K562 (cell line): Measurements from ENCODE around the gene DDOST. TPM values are rescaled to one million over a fixed set of nuclear protein-coding genes. Genes with fewer than 3 reads are reported as not detected.

Source experiments
- ATF1 ChIP-seq, 2 experiments: fragments of 450-650 bp in 1 of 2; IDR thresholded peaks; 2 replicates each; pipeline ENCODE4 v1.6.1; 2016; ENCODE audit warnings: missing compliant biosample characterization in 1 of 2, missing genetic modification characterization in 1 of 2
- FOSL1 ChIP-seq: fragments of 200-800 bp; sonication (Bioruptor generic); conservative IDR thresholded peaks from 2 replicates; pipeline ENCODE4 v1.6.1; 2016; ENCODE audit warnings: missing genetic modification characterization, missing compliant biosample characterization
- HDGF ChIP-seq: fragments of 450-650 bp; IDR thresholded peaks from 2 replicates; pipeline ENCODE4 v1.6.1; 2016
- MAX ChIP-seq: sonication (generic); formaldehyde crosslinking; IDR thresholded peaks from 2 replicates; pipeline ENCODE4 v1.9.0; 2022; ENCODE audit warnings: mild to moderate bottlenecking, missing genetic modification reagents
- RAD51 ChIP-seq: fragments of 450-650 bp; IDR thresholded peaks from 2 replicates; pipeline ENCODE4 v1.7.1; 2016; ENCODE audit warnings: low read depth, mild to moderate bottlenecking, borderline replicate concordance
- RBM14 ChIP-seq: fragments of 200-400 bp; formaldehyde crosslinking; IDR thresholded peaks from 2 replicates; pipeline ENCODE4 v1.6.1; 2018; ENCODE audit warnings: low read depth, mild to moderate bottlenecking, low read length, moderate library complexity, borderline replicate concordance; ENCODE audit not compliant: insufficient read depth
- SAP30 ChIP-seq: fragments of 200-600 bp; sonication (generic); IDR thresholded peaks from 2 replicates; pipeline ENCODE4 v1.6.1; 2012; ENCODE audit warnings: borderline replicate concordance, low read depth, mild to moderate bottlenecking, moderate library complexity, low read length, control low read depth, inconsistent platforms; ENCODE audit not compliant: insufficient read depth, poor library complexity, severe bottlenecking
- WHSC1 ChIP-seq: IDR thresholded peaks from one replicate; pipeline ENCODE4 v1.6.1; 2012; ENCODE audit warnings: low read length, control low read depth, inconsistent platforms
- YBX1 ChIP-seq: fragments of 450-650 bp; IDR thresholded peaks from 2 replicates; pipeline ENCODE4 v1.7.1; 2016; ENCODE audit warnings: mild to moderate bottlenecking
- ZBTB33 ChIP-seq: sonication (generic); formaldehyde crosslinking; IDR thresholded peaks from 2 replicates; pipeline ENCODE4 v1.8.1; 2023; ENCODE audit warnings: mild to moderate bottlenecking, missing genetic modification reagents
- ZNF197 ChIP-seq: fragments of 200-800 bp; sonication (Bioruptor generic); IDR thresholded peaks from 2 replicates; pipeline ENCODE4 v1.6.1; 2016; ENCODE audit warnings: low read depth, missing genetic modification characterization, missing compliant biosample characterization
- ZNF318 ChIP-seq, 2 experiments: fragments of 450-650 bp; IDR thresholded peaks; 2 replicates each; pipeline ENCODE4 v1.6.1; 2016; ENCODE audit warnings: mild to moderate bottlenecking in 2 of 2, borderline replicate concordance in 1 of 2, low read depth in 1 of 2, moderate library complexity in 1 of 2
- ZNF398 ChIP-seq: fragments of 250-450 bp; sonication (Bioruptor Pico); IDR thresholded peaks from 2 replicates; pipeline ENCODE4 v1.8.0; 2021; ENCODE audit warnings: moderate library complexity, mild to moderate bottlenecking, inconsistent platforms
- ZNF561 ChIP-seq: fragments of 450-650 bp; formaldehyde crosslinking; conservative IDR thresholded peaks from 2 replicates; pipeline ENCODE4 v1.4.0; 2020; ENCODE audit warnings: mild to moderate bottlenecking, moderate library complexity
- ZNF75A ChIP-seq: fragments of 450-650 bp; formaldehyde crosslinking; IDR thresholded peaks from 2 replicates; pipeline ENCODE4 v1.4.0; 2020; ENCODE audit warnings: mild to moderate bottlenecking
- polyA plus RNA-seq, 8 experiments: library from polyadenylated mRNA; depleted of rRNA in 4 of 8; stranded (reverse) in 5 of 8; unstranded in 3 of 8; fragments of >200 nt; fragmentation: Nextera tagmentation in 2 of 8; fragmentation: Illumina TruSeq in 1 of 8; extraction: Ambion mirVana in 2 of 8; extraction: Trizol in 1 of 8; gene quantifications; 2 replicates each; pipeline versions ENCODE4 v1.2.1 to v1.2.3, GENCODE V29; 2011 to 2014; ENCODE audit warnings: inconsistent platforms in 1 of 8, missing spikeins in 1 of 8
- total RNA-seq, 7 experiments: library from RNA; depleted of rRNA in 6 of 7; stranded (reverse); fragments of >200 nt in 6 of 7; fragmentation: Illumina TruSeq in 2 of 7; extraction: Trizol in 2 of 7; gene quantifications; 2 replicates each; pipeline versions ENCODE4 v1.2.1 to v1.2.3, GENCODE V29; 2011 to 2021; ENCODE audit warnings: low replicate concordance in 1 of 7

DDOST gene
- total and polyA plus RNA-seq, 9 of the 15 experiments (the other 6 are each of a cell fraction or from before 2014, with no cell fraction given): 173 to 306 (median 222) TPM

GRCh38 chr1:20682571-20683236 is 21.5 kb upstream of the DDOST start (continued):
- TF ChIP-seq ZNF398 (CRISPR knock-in tag) (no peak), ZNF75A (no peak), ZNF197 (CRISPR knock-in tag) (no peak), RBM14 (no peak), ZBTB33 (CRISPR knock-in tag) (peak; percentile 23; the same call in 1 of the 2 replicates), WHSC1 (no peak), ATF1 (CRISPR knock-in tag; IDR thresholded peaks at IDR 0.05) (no peak), ATF1 (tag; IDR thresholded peaks at IDR 0.05) (no peak), HDGF (no peak), FOSL1 (tag) (no peak), YBX1 (no peak), ZNF561 (no peak), SAP30 (no peak), RAD51 (no peak), ZNF318 (IDR thresholded peaks at IDR 0.05; ENCODE audit: borderline replicate concordance in 1 of 2, low read depth in 1 of 2) (no peak), MAX (CRISPR knock-in tag) (0 out of 2 replicates have a peak, but pooled peaks have one; percentile 11)
